GM18951 (cell line): Measurements from ENCODE around the gene CCDC59.

ENCODE experiments used
- POLR2A ChIP-seq: IDR thresholded peaks from 4 replicates; pipeline ENCODE4 v1.6.1; 2011; ENCODE audit warnings: mild to moderate bottlenecking; ENCODE audit not compliant: insufficient read length, insufficient read depth; ENCODE audit errors: extremely low read depth
- in situ Hi-C: fragments of 300-500 bp; cut with MboI; formaldehyde crosslinking; loops from one replicate; pipeline ENCODE4 v1.12.0; 2022; ENCODE audit warnings: low sequenced_read_pairs, mixed read lengths, inconsistent platforms; ENCODE audit not compliant: unreplicated experiment

The CCDC59 gene, protein sequence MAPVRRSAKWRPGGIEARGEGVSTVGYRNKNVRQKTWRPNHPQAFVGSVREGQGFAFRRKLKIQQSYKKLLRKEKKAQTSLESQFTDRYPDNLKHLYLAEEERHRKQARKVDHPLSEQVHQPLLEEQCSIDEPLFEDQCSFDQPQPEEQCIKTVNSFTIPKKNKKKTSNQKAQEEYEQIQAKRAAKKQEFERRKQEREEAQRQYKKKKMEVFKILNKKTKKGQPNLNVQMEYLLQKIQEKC

GRCh38 chr12:82358200-82359114 is at the start of gene CCDC59, which contains the start of gene METTL25:
Gene CCDC59 (minus strand): TSS chr12:82358387. CDS start chr12:82358376, 11 bp downstream.
Gene METTL25 (plus strand): TSS chr12:82358529. CDS start chr12:82358566, 37 bp downstream.
- in situ Hi-C loops: loop anchor here (25.0 kb wide), 1 partner anchor 254 kb away; no protein-coding TSS in a partner anchor
- peak; percentile 90 for TF ChIP-seq POLR2A

DNA sequence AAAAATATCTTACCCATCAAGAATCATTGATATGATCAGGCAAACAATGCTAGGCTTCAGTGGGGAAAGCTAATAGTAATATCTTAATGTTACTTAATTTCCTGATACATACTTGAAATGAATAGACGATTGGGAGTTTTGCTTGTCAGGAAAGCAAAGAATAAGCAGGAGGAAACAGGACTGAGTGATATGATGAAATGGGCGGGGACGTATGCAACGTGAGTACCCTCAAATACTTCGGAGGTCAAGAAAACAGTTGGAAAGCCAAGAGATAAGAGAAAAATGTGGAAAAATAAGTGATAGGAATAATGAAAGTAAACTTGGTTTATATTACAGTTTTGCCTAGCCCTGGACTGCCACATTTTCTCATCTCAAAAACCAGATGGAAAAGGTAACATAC is 49.3 kb upstream of the CCDC59 start:
- no peak for TF ChIP-seq POLR2A
- in situ Hi-C loops: no loop called here

- in situ Hi-C loops: no loop called here
These were observed 48.5 kb upstream of the CCDC59 start for GRCh38 chr12:82406651-82407050.

DNA sequence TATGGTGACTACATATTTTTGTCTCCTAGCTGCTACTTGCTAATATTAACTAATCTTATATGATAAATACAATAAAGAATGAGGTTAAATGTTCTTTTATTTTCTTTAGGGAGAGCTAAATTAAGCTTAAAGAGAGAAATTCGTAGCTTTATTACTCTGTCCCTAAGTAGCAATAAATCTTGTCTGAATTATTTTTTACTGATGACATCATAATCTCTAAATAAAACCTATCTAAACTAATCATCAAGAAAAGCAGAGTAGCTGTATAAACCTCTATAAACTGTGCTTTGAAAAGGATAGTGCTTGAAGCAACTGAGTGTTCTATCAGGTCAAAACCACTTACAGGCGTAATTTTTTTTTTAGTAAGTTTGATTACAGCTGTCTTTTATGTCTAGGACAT is 42.6 kb upstream of the CCDC59 start:
- in situ Hi-C loops: no loop called here
- no peak for TF ChIP-seq POLR2A

More at GRCh38 chr12:82406651-82407050, 48.5 kb upstream of the CCDC59 start:
- TF ChIP-seq POLR2A: no peak

DNA sequence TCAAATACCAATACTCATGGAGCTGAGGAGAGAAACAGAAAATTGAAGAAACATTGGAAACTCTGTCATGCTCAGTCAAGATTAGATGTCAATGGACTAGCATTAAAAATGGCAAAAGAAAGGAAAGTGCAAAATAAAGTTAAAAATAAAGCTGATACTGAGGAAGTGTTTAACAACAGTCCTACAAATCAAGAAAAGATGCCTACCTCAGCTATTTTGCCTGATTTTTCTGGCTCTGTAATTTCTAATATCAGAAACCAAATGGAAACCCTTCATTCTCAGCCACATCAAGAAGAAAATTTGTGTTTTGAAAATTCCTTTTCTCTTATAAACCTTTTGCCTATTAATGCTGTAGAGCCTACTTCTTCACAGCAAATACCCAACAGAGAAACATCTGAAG is 40.7 kb upstream of the CCDC59 start:
- no peak for TF ChIP-seq POLR2A
- in situ Hi-C loops: no loop called here

- no peak for TF ChIP-seq POLR2A
- in situ Hi-C loops: no loop called here
These were observed 25.9 kb upstream of the CCDC59 start for GRCh38 chr12:82383930-82384552.

GRCh38 chr12:82378997-82379396 is 20.8 kb upstream of the CCDC59 start:
- in situ Hi-C loops: no loop called here

GRCh38 chr12:82375201-82375600 is 17.0 kb upstream of the CCDC59 start:
- in situ Hi-C loops: no loop called here
- no peak for TF ChIP-seq POLR2A

More at GRCh38 chr12:82378997-82379396, 20.8 kb upstream of the CCDC59 start:
- TF ChIP-seq POLR2A: no peak

DNA sequence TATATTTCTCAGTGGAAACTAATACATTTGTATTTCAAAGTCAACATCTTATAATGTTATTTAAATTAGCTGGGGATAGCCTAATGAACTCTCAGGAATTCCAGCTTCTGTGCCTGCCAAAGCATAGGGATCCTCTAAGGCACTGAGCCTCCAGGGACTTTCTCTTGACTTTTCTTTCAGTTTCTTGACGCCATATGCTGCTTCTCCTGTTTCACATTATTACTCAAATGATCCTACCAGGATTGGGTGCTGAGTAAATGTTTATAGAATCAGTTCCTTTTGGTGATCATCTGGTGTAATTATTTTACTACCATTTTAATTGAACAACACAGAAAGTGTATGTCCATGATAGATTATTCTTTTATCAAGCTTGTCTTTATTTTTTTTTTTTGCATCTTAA is 8.0 kb upstream of the CCDC59 start:
- in situ Hi-C loops: loop anchor here (25.0 kb wide), 1 partner anchor 246 kb away; no protein-coding TSS in a partner anchor
- no peak for TF ChIP-seq POLR2A

DNA sequence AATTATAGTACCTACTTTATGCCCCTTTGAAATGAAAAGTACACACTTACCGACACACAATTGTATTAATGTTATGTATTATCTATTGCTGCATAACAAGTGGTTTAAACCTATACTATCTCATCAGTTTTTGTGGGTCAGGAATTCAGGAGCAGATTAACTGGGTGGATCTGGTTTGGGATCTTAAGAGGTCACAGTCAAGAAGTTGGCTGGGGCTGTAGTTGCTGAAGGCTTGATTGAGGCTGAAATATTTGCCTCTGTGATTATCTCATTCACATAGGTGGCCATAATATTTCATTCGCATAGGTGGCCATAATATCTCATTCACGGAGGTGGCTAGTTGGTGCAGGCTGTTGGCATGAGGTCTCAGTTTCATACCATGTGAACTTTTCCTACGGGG is 5.8 kb upstream of the CCDC59 start:
- in situ Hi-C loops: loop anchor here (25.0 kb wide), 1 partner anchor 248 kb away; no protein-coding TSS in a partner anchor
- TF ChIP-seq POLR2A: no peak

- in situ Hi-C loops: loop anchor here (25.0 kb wide), 1 partner anchor 251 kb away; no protein-coding TSS in a partner anchor
- TF ChIP-seq POLR2A: no peak
These were observed 3.3 kb upstream of the CCDC59 start for GRCh38 chr12:82361461-82361915.

GRCh38 chr12:82360834-82361233 is 2.6 kb upstream of the CCDC59 start:
- in situ Hi-C loops: loop anchor here (25.0 kb wide), 1 partner anchor 251 kb away; no protein-coding TSS in a partner anchor

DNA sequence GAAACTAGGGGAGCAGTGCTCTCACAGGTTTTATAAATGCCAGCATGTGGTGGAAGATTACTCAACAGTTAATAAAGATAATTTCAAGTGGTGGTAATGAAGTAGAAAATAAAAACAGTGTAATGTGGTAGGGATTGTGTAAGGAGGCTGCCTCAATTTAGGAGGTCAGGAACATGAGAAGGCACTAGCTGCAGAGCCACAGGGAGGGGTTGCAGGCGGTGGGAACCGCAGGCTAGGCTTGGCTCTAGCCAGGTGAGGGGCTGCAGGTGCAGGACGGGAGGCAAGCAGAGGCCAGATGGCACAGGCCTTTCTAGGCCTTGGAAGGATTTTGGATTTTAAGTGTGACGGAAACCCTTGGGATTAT is 910 bp upstream of the CCDC59 start:
- in situ Hi-C loops: loop anchor here (25.0 kb wide), 1 partner anchor 253 kb away; no protein-coding TSS in a partner anchor
- no peak for TF ChIP-seq POLR2A

DNA sequence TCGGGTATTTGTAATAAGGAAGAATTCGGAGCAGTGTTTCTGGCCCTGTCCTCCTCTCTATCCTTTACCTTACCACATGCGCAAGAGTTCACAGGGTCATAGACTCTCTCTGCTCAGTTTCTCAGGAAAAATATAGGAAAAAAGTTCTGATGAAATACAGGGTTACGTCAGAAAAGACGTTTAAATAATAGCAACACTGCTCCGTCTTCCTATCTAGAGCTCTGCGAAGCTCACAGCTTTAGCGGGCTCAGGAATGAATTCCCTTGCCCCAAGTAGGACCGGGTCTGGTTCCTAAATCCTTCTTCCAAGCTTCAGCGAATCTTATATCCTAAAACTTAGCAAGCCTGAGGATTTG is 365 bp downstream of the CCDC59 start:
- no peak for TF ChIP-seq POLR2A
- in situ Hi-C loops: loop anchor here (25.0 kb wide), 1 partner anchor 254 kb away; no protein-coding TSS in a partner anchor
